HG02798 (cell line): ENCODE measurements around the gene TOM1.

Source experiments
- ATAC-seq: cut with Tn5 transposase; IDR thresholded peaks from one replicate; pipeline ENCODE4 v1.9.1; 2021; ENCODE audit warnings: mild to moderate bottlenecking; ENCODE audit not compliant: unreplicated experiment, poor library complexity

The TOM1 gene

DNA sequence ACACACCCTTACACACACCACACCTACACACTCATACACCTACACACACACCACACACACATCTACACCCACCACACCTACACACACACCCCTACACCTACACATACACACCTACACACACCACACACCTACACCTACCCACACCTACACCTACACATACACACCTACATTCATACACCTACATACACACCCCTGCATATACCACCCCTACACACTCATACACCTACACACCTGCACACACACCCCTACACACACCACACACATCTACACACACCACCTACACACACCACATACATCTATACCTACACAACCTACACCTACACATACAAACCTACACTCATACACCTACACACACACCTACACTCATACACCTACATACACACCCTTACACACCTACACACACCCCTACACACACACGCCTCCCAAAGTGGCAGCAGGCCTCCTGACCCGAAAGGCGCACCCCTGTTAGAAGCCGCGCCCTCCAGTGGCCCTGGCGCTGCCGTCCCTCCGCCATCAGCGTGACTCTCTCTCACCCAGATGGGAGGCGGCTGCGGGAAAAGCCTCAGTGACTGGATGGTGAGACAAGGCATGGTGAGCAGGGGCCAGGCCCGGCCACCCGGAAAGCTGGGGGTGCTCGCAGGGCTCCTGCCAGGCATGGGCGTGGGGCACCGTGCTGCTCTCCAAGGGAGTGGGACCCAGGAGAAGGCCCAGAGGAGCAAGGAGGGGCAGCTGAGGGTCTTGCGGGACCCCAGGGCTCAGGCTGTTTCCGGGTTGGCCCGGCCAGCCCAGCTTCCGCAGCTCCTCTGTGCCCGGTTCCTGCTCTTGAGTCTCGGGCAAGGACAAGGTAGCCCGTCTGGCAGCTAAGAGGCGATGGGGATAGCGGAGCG lies 44.2 kb downstream of the TOM1 start:
- ATAC-seq: no peak

GRCh38 chr22:35344956-35345690 lies 45.4 kb downstream of the TOM1 start:
- no peak for ATAC-seq

DNA sequence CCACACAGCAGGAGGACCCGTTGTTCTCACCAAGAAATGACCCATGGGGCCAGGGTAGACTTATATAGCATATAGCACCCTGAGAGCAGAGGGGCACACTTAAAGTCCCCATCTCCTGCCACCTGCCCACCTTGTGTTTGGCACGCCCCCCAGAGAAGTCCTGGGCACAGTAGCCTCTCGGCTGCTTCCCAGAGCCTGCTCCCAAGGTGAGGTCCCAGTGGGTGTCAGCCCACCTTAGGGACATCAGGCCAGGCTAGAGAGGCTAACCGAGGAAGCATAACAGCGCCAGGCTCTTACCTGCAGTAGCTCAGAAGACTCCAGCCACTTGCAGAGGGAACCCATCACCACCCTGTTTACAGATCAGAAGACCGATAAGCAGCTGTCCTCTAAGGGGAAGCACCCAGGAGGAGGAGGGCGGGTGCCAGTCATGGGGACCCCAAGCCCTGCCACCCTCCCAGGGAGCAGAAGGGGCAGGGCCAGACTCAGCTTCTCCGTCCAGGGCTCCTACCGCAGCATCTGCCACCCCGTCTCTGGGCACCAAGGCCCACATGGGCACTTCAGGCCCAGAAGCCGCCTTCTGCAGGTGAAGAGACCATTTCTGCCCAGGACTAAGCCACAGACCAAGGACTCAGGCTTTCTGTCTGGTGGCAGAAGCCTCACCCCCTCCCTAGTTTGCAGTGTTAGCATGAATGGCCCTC lies 46.3 kb downstream of the TOM1 start:
- ATAC-seq: no peak

- ATAC-seq: no peak
Measured at GRCh38 chr22:35346596-35347220, 47.0 kb downstream of the TOM1 start.

- no peak for ATAC-seq
Measured at GRCh38 chr22:35347462-35347861, 47.8 kb downstream of the TOM1 start.

GRCh38 chr22:35348026-35348590 lies 48.4 kb downstream of the TOM1 start:
- ATAC-seq: no peak

GRCh38 chr22:35348703-35349102 lies 49.0 kb downstream of the TOM1 start:
- no peak for ATAC-seq

- no peak for ATAC-seq
Measured at GRCh38 chr22:35349368-35349703, 49.6 kb downstream of the TOM1 start.

DNA sequence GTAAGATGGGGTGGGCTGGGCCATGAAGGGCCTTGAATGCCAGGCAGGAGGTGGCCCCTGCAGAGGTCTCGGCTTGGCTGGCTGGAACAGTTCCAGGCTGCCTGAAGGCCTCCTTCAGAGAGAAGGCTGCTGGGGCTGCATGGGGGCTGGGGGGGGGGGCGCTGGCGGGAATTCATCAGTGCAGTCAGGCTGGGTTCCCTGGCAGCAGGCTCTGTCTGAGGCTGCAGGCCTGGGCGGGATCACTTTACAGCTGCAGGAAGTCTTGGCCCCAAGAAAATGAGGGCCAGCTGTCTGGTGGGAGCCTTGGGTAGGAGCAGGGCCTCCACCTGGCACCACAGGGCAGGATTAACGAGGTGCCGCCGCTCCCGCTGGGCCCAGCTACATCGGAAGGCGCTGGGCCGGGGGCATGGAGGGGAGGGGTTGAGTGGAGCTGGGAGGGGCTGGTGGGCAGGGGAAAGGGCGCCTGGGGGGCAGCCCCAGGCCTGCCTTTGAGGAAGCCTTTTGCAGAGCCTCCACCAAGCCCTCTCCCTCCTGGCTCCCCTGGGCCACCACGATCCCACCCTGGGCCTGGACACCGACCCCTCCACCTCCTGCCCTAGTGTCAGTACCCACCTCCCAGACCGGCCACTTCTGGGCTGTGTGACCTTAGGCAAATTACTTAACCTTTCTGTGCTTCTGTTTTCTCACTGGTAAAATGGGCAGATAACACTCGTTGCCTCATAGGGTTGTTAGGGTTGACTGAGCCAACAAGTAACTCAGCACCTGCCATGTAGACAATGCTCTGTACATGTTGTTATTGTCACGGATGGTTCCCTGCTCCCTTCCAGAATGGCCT lies 50.2 kb downstream of the TOM1 start:
- ATAC-seq: no peak

DNA sequence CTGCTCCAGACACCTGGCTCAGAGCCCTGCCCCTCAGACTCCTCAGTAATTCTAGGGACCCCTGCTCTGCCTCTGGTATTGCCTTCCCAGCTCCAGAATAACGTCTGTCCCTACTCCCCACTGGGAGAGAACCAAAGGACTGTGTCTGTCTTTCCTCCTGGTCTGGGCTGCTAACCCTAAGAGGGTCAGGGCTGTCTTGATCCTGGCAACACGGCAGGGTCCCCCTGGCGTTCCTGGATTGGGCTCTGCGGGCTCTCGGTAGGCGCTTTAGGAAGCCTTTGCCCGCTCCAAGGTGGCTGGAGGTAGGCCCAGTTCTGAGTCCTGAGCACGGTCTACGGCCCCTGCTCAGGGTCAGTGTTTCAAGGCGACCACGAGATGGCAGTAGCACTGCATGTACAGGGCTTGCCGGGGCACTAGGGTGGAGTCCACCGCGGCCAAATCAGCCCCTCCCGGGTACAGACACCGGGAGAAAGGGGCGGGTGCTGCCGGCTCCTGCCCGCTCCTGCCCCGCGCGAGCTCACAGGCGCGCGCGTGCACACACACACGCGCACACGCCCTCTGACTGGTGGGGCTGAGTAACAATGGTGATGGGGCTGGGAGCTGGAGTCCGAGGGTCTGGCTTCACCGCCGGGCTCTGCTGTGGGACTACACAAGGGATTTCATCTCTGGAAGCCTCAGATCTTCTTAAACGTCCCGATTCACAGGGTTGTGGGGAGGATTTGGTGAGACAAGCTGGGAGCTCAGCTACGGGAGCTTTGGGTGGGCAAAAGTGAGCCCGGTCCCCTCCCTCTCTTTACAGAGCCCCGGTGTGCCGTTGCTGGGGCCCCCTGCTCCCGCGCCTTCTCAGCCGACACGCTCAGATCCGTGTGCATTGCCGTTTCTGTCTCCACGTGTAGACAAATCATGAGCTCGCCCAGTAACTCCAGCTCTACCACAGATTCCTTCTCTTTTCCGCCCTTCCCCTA lies 51.1 kb downstream of the TOM1 start:
- peak; percentile 85 for ATAC-seq

DNA sequence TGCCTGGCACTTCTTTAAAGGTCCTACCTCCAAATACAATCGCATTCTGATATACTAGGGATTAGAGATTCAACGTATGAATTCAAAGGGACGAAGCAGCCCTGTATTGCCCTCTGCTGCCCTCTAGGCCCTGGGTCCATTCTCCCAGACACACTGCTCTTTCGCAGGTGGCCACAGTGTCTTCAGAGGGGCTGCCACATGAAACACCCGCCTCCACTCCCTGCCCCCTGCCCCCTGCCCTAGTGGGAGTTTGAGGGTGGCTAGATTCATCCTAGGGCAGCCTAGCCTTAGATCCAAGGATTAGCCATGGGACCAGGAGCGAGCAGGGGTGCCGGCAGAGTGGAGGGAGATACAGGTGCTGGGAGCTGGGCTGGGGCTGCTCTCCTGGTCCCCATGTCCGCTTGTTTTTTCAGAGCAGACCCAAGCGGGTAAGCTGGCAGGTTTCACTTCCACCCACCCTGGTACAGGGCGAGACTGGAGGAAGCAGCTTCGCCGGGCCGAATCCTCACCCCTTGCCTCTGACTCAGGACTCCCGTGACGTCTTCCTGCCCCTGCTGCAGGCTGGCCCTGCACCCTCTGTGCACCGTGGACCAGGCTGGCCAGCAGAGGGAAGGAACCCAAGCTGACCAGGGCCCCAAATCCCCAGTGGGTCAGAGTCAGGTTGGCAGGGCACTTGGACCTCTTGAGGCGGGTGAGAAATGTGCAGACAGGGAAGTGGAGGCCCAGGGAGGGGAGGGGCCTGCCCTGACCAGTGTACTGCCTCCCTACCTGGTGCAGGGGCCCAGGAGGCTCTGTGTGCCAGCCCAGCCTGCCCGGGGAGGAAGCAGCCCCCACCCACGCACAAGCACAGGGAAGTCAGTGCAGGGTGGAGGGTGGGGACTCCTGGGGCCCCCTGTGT lies 52.8 kb downstream of the TOM1 start:
- no peak for ATAC-seq

DNA sequence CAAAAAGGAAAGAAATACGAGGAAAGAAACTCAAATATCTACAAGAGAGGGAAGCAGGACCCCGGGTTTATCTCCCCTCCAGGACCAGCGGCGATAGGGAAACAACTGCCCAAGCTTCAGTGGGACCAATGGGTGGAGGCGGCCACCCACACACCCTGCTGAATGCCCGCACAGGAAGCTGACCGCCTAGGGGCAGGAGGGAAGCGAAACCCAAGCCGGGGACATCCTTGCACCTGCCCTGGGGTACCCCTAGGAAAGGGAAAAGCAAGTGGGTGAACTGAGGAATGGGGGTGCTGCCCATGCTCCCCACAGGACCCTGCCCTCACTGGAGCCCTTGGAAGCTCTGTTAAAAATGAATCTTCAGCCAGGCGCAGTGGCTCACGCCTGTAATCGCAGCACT lies 53.6 kb downstream of the TOM1 start:
- no peak for ATAC-seq

DNA sequence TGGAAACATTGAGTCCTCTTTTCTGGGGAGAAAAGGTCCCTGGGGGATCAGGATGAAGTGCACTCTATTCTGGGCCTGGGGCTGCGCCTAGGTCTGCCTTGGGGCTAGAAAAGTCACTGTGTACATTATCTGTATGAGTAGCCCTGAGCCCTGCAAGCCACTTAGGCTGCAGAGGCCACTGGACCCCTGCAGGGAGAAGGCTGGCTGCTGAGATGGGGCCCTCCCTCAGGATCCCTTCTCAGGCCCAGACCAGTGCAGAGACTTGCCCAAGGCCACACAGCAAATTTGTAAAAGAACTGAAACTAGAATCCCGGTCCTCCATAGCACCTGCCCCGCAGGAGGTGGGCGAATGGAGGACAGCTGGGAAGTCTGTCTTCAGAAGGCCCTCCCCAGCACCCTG lies 54.4 kb downstream of the TOM1 start:
- no peak for ATAC-seq

- ATAC-seq: no peak
Measured at GRCh38 chr22:35357883-35358621, 58.4 kb downstream of the TOM1 start.

DNA sequence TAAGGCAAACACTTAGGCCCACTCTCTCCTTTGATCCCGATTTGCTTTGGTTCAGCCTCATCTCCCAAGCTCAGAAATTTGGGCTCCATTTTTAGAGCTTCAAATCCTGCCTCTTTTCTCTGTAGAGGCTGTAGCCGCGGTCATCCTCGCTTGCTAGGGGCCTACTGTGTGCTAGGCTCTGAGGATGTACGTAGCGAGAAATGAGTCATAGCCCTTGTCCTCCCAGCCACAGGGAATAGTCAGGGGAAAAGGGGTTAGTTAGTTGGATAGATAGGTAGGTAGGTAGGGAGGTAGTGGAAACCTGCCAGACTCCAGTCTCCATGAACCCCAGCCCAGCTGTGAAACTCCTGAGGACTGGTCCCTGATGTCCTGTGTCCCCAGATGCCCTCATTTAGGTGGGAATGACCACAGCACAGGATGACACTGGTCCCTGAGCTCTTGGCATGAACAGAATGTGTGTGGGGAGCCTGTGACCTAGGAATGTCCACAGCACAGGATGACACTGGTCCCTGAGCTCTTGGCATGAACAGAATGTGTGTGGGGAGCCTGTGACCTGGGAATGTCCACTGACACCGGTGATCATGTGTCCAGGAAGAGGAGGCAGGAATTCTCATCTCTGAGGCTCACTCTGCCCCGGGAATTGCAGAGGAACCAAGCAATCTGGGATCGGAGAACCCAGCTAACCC lies 59.8 kb downstream of the TOM1 start:
- ATAC-seq: no peak

GRCh38 chr22:35361001-35361558 lies 61.4 kb downstream of the TOM1 start:
- ATAC-seq: no peak
